HepG2 (cell line): ENCODE measurements around the gene SKIL. TPM values are rescaled to one million over a fixed set of nuclear protein-coding genes. Genes with fewer than 3 reads are reported as not detected.

Experiments
- AGO1 ChIP-seq: fragments of 200-400 bp; formaldehyde crosslinking; IDR thresholded peaks from 2 replicates; pipeline ENCODE4 v1.6.1; 2017; ENCODE audit warnings: mild to moderate bottlenecking, low read depth, low read length, moderate library complexity; ENCODE audit not compliant: poor library complexity, severe bottlenecking
- ELF1 ChIP-seq: sonication (generic); formaldehyde crosslinking; IDR thresholded peaks from 2 replicates; pipeline ENCODE4 v1.4.0; 2020; ENCODE audit warnings: missing genetic modification reagents
- HIVEP1 ChIP-seq: sonication (generic); formaldehyde crosslinking; IDR thresholded peaks from 2 replicates; pipeline ENCODE4 v1.4.0; 2020; ENCODE audit warnings: mild to moderate bottlenecking, missing genetic modification reagents
- MED13 ChIP-seq: sonication (generic); formaldehyde crosslinking; IDR thresholded peaks from 2 replicates; pipeline ENCODE4 v1.5.0; 2020; ENCODE audit warnings: missing genetic modification reagents
- POLR2A ChIP-seq, 2 experiments: IDR thresholded peaks; 2 replicates each; pipeline ENCODE4 v1.6.1; 2011; ENCODE audit warnings: low read depth in 2 of 2, low read length in 2 of 2, mild to moderate bottlenecking in 1 of 2, moderate library complexity in 1 of 2; ENCODE audit not compliant: insufficient read depth in 1 of 2
- RXRA ChIP-seq: sonication (generic); formaldehyde crosslinking; IDR thresholded peaks from 2 replicates; pipeline ENCODE4 v1.5.1; 2020; ENCODE audit warnings: missing genetic modification reagents
- XRCC5 ChIP-seq: fragments of 200-400 bp; formaldehyde crosslinking; optimal IDR thresholded peaks from 2 replicates; pipeline ENCODE3; 2017; ENCODE audit warnings: mild to moderate bottlenecking, low read length
- ZBTB20 ChIP-seq: sonication (generic); formaldehyde crosslinking; IDR thresholded peaks from 2 replicates; pipeline ENCODE4 v1.8.1; 2023; ENCODE audit warnings: missing genetic modification reagents, low read depth, mild to moderate bottlenecking, borderline replicate concordance
- ZNF329 ChIP-seq: sonication (generic); formaldehyde crosslinking; IDR thresholded peaks from 2 replicates; pipeline ENCODE4 v1.9.0; 2021; ENCODE audit warnings: low read depth, mild to moderate bottlenecking, missing genetic modification reagents
- ZNF441 ChIP-seq: sonication (generic); formaldehyde crosslinking; IDR thresholded peaks from 2 replicates; pipeline ENCODE4 v1.7.0; 2021; ENCODE audit warnings: missing genetic modification reagents, borderline replicate concordance
- ZNF484 ChIP-seq: sonication (generic); formaldehyde crosslinking; IDR thresholded peaks from 2 replicates; pipeline ENCODE4 v1.5.1; 2020; ENCODE audit warnings: mild to moderate bottlenecking, low read depth, missing genetic modification reagents, borderline replicate concordance
- polyA plus RNA-seq, 8 experiments: library from polyadenylated mRNA; depleted of rRNA in 3 of 8; stranded (reverse) in 7 of 8; unstranded in 1 of 8; fragments of >200 nt; fragmentation: Illumina TruSeq in 4 of 8; extraction: Trizol in 4 of 8; gene quantifications; 2 replicates each; pipeline versions ENCODE4 v1.2.1 to v1.2.3, GENCODE V29; 2011 to 2016; ENCODE audit warnings: low read depth in 4 of 8, missing spikeins in 1 of 8, mixed read lengths in 1 of 8; ENCODE audit not compliant: insufficient read depth in 1 of 8
- total RNA-seq, 5 experiments: library from RNA; depleted of rRNA; stranded (reverse); fragments of >200 nt; fragmentation: Illumina TruSeq; extraction: Trizol; gene quantifications; 2 replicates each; pipeline ENCODE4 v1.2.3, GENCODE V29; 2016; ENCODE audit warnings: low read depth in 1 of 5
- TF ChIP-seq, protein P1 (sequence below): sonication (generic); formaldehyde crosslinking; IDR thresholded peaks from 2 replicates; pipeline ENCODE4 v1.5.1; 2020; ENCODE audit warnings: missing genetic modification reagents, mild to moderate bottlenecking, borderline replicate concordance
- TF ChIP-seq, protein P2 (sequence below): sonication (generic); formaldehyde crosslinking; IDR thresholded peaks from 2 replicates; pipeline ENCODE4 v1.9.0; 2021; ENCODE audit warnings: missing genetic modification reagents, mild to moderate bottlenecking, borderline replicate concordance
- TF ChIP-seq, protein P3 (sequence below): IDR thresholded peaks from 2 replicates; pipeline ENCODE4 v1.6.1; 2016; ENCODE audit warnings: mild to moderate bottlenecking, missing biosample characterization, missing genetic modification reagents
- TF ChIP-seq, protein P4 (sequence below): sonication (generic); formaldehyde crosslinking; IDR thresholded peaks from 2 replicates; pipeline ENCODE4 v1.4.0; 2020; ENCODE audit warnings: mild to moderate bottlenecking, missing genetic modification reagents, borderline replicate concordance
- TF ChIP-seq, protein P5 (sequence below): sonication (generic); formaldehyde crosslinking; IDR thresholded peaks from 2 replicates; pipeline ENCODE4 v1.4.0; 2020; ENCODE audit warnings: missing genetic modification reagents
- TF ChIP-seq, protein P6 (sequence below): sonication (generic); formaldehyde crosslinking; IDR thresholded peaks from 2 replicates; pipeline ENCODE4 v1.8.1; 2023; ENCODE audit warnings: mild to moderate bottlenecking, missing genetic modification reagents, borderline replicate concordance

SKIL gene
- total and polyA plus RNA-seq, 2 of the 13 experiments (the other 11 are each of a cell fraction or from before 2014, with no cell fraction given) = 5.2 to 20.7 TPM

DNA sequence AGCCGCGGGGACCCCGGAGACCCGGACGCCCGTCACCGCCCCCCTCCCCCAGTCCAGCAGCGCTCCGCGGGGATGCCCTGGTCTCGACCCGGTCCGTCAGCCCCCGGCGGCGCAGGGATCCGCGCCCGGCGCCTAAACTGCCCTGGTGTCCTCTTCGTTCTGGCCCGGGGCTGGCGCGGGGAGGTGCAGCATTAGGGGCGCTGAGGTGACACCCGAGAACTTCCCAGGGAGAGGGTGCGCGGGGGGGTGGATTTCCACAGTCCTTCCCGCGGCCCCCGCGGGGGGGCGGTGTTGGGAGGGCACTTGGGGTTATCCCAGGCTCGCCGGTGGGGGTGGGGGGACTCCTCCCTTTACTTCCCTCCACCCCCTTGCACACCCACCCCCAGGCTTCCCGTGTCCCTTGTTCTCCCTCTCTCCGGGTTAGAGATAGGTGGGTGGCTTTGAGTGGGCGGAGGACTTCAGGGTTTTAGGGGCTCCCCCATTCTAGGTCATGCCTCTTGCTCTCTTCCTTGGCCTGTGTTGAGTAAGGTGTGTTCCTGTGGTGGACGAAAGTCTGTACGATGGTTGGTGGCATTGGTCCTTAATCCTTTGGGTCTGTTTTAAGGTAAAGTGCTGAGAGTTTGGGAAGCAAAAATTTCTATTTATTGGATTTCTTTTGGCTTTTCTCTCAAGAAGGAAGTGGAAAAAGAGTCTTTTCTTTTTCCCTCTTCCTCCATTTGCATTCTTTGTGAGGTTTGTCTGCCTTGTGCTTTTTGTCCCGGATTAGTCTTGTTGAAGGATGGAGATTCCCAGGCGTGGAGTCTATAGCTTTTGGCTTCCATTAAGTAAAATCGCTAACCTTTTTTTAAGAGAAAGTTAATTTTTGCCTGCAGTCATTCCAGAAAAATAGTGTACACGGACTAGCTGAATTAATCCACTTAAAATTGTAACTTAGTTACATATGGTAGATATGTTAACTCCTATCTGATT, 811 bp downstream of the SKIL start (continued):
- TF ChIP-seq, protein P1, sequence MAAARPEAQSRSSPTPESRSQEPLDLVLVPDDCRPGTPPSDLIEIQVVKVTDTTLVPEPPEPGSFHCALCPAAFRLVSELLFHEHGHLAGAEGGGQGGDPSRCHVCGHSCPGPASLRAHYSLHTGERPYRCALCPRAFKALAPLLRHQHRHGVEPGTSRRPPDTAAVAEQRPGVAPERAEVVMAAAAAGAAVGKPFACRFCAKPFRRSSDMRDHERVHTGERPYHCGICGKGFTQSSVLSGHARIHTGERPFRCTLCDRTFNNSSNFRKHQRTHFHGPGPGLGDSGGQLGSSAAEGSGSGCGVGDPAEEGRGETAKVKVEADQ (CRISPR knock-in tag) = no peak
- TF ChIP-seq HIVEP1 (peak; percentile 77; the same call in 1 of the 2 replicates), AGO1 (peak; percentile 43), XRCC5 (peak; percentile 19), MED13 (CRISPR knock-in tag) (no peak), RXRA (peak; percentile 88), ELF1 (CRISPR knock-in tag) (0 out of 2 replicates have a peak, but pooled peaks have one; percentile 3), ZNF484 (CRISPR knock-in tag) (no peak), POLR2A (IDR thresholded peaks at IDR 0.05; ENCODE audit: insufficient read depth in 1 of 2, low read depth in 2 of 2, low read length in 2 of 2) (0 out of 4 replicates have a peak, but pooled peaks of 1 of the 2 experiments have one; percentile 15), ZNF441 (no peak), ZNF329 (CRISPR knock-in tag) (0 out of 2 replicates have a peak, but pooled peaks have one; percentile 8), ZBTB20 (CRISPR knock-in tag) (peak; percentile 60; the same call in 1 of the 2 replicates)
- TF ChIP-seq, protein P2, sequence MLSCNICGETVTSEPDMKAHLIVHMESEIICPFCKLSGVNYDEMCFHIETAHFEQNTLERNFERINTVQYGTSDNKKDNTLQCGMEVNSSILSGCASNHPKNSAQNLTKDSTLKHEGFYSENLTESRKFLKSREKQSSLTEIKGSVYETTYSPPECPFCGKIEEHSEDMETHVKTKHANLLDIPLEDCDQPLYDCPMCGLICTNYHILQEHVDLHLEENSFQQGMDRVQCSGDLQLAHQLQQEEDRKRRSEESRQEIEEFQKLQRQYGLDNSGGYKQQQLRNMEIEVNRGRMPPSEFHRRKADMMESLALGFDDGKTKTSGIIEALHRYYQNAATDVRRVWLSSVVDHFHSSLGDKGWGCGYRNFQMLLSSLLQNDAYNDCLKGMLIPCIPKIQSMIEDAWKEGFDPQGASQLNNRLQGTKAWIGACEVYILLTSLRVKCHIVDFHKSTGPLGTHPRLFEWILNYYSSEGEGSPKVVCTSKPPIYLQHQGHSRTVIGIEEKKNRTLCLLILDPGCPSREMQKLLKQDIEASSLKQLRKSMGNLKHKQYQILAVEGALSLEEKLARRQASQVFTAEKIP = no peak
- TF ChIP-seq, protein P3, sequence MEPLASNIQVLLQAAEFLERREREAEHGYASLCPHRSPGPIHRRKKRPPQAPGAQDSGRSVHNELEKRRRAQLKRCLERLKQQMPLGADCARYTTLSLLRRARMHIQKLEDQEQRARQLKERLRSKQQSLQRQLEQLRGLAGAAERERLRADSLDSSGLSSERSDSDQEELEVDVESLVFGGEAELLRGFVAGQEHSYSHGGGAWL (CRISPR knock-in tag) = 0 out of 2 replicates have a peak, but pooled peaks have one; percentile 17
- TF ChIP-seq, protein P4, sequence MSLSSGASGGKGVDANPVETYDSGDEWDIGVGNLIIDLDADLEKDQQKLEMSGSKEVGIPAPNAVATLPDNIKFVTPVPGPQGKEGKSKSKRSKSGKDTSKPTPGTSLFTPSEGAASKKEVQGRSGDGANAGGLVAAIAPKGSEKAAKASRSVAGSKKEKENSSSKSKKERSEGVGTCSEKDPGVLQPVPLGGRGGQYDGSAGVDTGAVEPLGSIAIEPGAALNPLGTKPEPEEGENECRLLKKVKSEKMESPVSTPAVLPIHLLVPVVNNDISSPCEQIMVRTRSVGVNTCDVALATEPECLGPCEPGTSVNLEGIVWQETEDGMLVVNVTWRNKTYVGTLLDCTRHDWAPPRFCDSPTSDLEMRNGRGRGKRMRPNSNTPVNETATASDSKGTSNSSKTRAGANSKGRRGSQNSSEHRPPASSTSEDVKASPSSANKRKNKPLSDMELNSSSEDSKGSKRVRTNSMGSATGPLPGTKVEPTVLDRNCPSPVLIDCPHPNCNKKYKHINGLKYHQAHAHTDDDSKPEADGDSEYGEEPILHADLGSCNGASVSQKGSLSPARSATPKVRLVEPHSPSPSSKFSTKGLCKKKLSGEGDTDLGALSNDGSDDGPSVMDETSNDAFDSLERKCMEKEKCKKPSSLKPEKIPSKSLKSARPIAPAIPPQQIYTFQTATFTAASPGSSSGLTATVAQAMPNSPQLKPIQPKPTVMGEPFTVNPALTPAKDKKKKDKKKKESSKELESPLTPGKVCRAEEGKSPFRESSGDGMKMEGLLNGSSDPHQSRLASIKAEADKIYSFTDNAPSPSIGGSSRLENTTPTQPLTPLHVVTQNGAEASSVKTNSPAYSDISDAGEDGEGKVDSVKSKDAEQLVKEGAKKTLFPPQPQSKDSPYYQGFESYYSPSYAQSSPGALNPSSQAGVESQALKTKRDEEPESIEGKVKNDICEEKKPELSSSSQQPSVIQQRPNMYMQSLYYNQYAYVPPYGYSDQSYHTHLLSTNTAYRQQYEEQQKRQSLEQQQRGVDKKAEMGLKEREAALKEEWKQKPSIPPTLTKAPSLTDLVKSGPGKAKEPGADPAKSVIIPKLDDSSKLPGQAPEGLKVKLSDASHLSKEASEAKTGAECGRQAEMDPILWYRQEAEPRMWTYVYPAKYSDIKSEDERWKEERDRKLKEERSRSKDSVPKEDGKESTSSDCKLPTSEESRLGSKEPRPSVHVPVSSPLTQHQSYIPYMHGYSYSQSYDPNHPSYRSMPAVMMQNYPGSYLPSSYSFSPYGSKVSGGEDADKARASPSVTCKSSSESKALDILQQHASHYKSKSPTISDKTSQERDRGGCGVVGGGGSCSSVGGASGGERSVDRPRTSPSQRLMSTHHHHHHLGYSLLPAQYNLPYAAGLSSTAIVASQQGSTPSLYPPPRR (CRISPR knock-in tag) = no peak
- TF ChIP-seq, protein P5, sequence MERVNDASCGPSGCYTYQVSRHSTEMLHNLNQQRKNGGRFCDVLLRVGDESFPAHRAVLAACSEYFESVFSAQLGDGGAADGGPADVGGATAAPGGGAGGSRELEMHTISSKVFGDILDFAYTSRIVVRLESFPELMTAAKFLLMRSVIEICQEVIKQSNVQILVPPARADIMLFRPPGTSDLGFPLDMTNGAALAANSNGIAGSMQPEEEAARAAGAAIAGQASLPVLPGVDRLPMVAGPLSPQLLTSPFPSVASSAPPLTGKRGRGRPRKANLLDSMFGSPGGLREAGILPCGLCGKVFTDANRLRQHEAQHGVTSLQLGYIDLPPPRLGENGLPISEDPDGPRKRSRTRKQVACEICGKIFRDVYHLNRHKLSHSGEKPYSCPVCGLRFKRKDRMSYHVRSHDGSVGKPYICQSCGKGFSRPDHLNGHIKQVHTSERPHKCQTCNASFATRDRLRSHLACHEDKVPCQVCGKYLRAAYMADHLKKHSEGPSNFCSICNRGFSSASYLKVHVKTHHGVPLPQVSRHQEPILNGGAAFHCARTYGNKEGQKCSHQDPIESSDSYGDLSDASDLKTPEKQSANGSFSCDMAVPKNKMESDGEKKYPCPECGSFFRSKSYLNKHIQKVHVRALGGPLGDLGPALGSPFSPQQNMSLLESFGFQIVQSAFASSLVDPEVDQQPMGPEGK (CRISPR knock-in tag) = peak; percentile 95
- TF ChIP-seq, protein P6, sequence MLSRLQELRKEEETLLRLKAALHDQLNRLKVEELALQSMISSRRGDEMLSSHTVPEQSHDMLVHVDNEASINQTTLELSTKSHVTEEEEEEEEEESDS = no peak
